Gastrocnemius medialis (tissue), 4 donors: ENCODE data around the gene RC3H1.

Source experiments
- POLR2A ChIP-seq, 2 donors: fragments of 450-650 bp; IDR thresholded peaks; one replicate each; pipeline ENCODE4 v1.6.1; 2017; ENCODE audit warnings: antibody characterized with exemption in 2 of 2, mild to moderate bottlenecking in 2 of 2, moderate library complexity in 2 of 2
- TF ChIP-seq, protein P1 (sequence below), 5 experiments: fragments of 450-650 bp in 3 of 5; fragments of 200-600 bp in 2 of 5; sonication (generic) in 2 of 5; IDR thresholded peaks in 4 of 5; conservative IDR thresholded peaks in 1 of 5; 1 replicate in 4 of 5; 2 replicates in 1 of 5; pipeline ENCODE4 v1.5.1; 2016 to 2019; ENCODE audit warnings: antibody characterized with exemption in 5 of 5, mild to moderate bottlenecking in 3 of 5, moderate library complexity in 3 of 5

DNA sequence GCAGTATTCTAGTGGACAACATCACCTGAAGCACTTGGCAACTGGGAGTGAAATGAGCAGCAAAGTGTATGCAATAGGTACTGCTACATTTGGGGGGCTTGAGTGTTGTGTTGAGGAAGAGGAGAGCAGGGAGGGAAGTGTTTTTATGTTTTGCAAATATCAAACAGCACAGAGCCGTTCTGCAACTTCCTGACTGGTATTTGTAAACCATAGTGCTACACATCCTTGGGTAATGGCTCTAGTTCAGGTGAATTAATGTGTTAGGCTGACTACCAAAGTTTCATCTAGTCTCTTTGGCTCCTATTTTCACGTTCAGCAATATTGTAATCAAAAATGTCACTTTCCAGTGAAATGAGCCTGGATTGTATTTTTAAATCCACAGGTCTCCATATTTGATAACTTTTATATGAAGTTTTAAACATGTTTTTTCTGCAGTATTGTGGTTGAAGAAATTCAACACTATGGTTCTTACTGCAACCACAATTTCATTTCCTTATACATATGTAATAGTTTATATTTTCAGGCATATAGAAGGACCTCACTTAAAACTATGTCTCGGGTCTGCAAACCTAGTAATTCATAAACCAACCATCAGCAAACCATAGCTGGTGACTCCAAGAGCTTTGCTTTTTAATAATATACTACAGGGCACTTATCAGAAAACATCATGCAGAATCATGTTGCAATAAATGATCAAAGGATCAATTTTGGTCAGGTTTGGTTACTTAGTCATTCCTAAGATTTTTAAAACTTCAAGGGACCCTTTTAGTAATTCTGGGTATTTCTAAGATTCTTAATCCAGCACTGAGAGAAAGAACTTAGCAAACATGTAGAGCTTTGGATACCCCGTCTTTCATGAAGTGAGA is 135.2 kb downstream of the RC3H1 start:
- TF ChIP-seq, protein P1, sequence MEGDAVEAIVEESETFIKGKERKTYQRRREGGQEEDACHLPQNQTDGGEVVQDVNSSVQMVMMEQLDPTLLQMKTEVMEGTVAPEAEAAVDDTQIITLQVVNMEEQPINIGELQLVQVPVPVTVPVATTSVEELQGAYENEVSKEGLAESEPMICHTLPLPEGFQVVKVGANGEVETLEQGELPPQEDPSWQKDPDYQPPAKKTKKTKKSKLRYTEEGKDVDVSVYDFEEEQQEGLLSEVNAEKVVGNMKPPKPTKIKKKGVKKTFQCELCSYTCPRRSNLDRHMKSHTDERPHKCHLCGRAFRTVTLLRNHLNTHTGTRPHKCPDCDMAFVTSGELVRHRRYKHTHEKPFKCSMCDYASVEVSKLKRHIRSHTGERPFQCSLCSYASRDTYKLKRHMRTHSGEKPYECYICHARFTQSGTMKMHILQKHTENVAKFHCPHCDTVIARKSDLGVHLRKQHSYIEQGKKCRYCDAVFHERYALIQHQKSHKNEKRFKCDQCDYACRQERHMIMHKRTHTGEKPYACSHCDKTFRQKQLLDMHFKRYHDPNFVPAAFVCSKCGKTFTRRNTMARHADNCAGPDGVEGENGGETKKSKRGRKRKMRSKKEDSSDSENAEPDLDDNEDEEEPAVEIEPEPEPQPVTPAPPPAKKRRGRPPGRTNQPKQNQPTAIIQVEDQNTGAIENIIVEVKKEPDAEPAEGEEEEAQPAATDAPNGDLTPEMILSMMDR (IDR thresholded peaks at IDR 0.05 in 4 of 5, conservative IDR thresholded peaks at IDR 0.05 in 1 of 5), result no peak
- TF ChIP-seq POLR2A (IDR thresholded peaks at IDR 0.05), result no peak
